GM19324 (cell line): ENCODE measurements around the gene STK17A.
"Not testable (repeated sequence)": the region's sequence is repeated elsewhere in the genome, so short reads cannot be mapped to it uniquely, and the experiment has no call there.

ENCODE experiments used
- ATAC-seq: cut with Tn5 transposase; IDR thresholded peaks from one replicate; pipeline ENCODE4 v1.9.1; 2021; ENCODE audit warnings: mild to moderate bottlenecking, moderate library complexity; ENCODE audit not compliant: unreplicated experiment, low FRiP score

Gene STK17A

DNA sequence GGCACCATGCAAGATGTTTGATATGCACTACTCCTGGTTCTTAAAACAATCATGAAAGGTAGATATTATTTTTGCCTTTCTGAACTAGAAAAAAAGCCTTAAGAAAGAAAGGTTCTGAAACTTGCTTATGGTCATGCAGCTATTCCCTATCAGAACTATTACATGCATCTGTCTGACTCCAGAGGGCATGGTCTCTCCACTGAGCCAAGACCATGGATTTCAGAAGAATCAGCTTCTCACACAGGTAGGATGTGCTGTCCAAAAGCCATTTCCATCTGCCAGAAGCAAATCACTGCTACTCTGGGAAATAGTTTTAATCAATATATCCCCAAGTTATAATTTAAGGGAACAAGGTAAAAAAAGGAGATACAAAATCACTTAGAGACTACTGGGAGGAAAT lies 69.5 kb downstream of the STK17A start:
- ATAC-seq = no peak

DNA sequence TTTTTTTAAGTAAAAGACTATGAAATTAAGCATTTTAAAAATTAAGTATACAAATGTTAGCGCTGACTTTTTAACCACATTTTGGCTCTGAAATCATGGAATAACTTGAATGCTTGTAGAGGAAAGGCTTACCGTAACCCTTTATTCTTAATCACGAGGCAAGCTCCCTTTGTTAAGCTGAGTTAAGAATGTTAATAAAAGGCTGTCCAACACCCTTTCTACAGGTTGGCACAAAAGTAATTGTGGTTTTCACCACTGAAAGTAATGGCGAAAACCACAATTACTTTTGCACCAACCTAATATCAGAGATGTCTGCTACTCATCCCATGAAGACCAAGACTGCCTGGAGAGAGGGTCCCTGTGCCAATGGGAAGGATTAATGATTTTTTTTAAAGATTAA lies 70.6 kb downstream of the STK17A start:
- ATAC-seq = no peak

DNA sequence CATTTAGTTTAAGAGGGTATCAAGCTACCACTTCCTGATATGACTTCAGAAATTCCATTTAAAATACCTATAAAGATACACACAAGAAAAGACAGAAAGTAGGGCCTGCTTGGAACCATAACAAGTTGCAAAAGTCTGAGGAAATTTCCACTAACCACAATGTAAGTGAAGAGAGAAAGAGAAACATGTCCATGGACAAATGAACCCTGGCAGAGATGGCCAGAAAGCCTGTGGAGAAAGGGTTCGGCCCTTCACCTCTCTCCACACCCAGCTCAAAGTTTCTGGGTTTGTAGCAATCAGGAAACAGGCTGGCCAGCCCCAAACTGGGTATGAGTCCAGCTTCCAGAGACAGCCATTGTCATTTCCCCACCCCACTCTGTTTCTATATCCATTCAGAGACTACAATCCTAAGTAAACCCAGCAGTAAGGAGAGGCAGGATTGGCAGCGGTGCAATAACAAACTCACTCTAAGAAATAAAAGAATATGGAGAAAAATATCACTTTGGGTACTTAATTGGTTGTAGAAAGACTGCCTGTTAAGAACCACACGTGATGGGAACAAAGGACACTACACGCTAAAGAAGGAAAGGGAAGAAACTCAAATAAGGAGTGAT lies 71.1 kb downstream of the STK17A start:
- ATAC-seq = no peak

DNA sequence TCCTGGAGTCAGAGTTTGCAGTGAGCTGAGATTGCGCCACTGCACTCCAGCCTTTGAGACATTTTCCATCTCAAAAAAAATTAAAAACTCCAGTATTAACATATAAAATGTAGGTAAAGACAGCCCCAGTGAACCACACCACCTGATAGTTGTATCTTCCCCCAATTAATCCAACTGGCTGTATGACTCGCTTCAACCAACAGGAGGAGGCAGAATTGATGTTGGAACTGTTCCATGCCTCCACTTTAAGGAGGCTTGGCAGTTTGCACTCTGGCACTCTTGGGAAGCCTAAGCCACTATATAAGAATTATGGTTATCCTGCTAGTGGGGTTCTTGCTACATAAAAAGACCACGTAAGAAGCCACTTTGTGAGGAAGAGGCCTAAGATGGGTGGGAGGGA lies 72.7 kb downstream of the STK17A start:
- no peak for ATAC-seq

DNA sequence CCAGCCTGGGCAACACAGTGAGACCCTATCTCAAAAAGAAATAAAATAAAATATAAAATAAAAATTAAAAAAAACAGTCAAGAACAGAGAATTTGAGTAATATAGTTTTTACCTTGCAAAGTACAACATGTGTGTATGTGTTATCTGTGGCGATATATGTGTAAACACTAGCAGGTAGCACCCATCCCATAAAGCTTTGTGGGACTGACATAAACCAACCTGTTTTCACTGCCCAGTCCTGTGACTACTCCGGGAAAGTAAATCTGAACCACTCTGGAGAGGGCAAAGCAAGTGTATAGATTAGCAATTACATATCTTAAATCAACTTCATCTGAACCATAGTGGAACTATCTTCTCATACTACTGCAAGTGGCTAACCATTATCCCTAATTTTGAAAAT lies 74.1 kb downstream of the STK17A start:
- no peak for ATAC-seq

DNA sequence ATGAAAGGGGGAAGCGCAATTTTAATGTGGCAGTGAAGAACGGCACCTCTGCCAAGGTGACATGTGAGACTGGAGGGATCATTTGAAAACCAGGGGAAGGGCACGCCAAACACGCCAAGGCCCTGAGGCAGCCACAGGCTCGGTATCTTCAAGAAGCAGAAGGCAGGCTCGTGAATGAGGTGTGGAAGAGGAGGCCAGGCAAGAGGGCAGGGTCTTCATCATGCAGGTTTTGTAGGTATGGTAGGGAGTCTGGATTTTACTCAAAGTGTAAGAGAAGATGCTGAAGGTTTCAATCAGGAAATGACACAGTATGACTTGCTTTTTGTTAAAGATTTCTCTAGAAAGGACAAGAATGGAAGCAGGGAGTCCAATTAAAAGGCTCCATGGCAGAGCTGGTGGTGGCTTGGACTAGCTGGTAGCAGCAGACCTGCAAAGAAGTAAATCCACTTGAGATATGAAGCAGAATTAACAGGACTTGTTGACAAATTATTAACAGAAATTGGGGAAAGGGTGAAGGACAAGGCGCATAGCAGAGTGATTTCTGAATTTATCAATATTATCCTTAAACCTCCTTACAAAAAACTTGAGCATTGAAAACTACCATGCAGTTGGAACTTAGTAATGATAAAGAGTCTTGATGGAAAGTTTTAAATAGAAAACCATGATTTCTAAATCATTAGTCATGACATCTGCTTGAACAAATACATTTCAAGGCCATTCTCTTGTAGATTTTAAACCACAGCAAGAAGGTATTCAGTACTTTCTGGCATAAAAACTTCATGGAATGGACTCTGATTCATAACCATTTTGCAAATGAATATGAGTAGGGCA lies 76.0 kb downstream of the STK17A start:
- ATAC-seq = peak; percentile 50

DNA sequence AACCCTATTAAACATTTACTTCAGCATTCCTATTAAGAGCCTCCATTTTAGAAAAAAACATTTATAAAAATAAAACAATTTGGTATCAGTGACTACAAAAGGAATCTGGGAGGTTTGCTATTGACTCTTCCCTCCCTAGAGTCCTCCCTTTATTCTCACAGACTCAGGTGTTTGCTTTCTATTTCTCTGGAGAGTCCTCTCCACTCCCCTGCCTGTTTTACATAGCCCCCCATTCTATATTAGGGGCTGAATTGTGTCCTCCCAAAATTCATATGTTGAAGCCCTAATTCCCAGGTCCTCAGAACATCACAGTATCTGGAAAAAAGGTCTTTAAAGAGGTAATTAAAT lies 76.6 kb downstream of the STK17A start:
- no peak for ATAC-seq

DNA sequence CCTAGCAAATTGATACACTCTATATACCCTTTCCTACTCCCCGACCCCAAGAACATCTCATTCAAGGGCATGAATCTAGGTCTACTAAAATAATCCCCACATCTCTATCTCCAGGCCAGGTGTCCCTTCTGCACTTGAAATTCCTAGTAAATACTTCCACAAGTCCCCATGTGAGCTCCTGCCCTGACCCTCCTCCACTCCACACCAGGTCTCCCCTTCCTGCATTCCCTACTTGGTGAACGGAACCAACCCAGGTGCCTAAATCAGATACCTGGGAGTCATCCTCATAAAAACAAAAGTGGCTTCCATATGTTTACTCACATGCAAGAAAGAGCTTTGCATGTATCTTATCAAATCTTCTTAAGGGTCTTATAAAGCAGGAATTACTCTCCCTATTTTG lies 77.2 kb downstream of the STK17A start:
- no peak for ATAC-seq

DNA sequence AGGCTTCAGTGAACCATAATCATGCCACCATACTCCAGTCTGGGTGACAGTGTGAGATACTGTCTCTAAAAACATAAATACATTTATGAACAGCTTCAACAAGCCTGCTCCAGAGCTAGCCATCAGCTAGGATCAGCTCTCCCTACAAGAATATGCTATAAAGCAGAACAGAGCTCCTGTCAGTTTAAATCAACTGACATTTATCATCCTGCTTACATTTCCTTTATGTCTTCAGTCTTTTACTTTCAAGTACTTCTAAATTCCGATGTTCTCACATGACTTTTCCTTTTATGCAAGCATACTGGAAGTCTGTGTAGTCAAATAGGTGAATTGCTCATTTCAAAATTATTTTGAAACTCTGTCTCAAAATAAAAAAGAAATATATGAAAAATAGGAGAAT lies 81.8 kb downstream of the STK17A start:
- no peak for ATAC-seq

DNA sequence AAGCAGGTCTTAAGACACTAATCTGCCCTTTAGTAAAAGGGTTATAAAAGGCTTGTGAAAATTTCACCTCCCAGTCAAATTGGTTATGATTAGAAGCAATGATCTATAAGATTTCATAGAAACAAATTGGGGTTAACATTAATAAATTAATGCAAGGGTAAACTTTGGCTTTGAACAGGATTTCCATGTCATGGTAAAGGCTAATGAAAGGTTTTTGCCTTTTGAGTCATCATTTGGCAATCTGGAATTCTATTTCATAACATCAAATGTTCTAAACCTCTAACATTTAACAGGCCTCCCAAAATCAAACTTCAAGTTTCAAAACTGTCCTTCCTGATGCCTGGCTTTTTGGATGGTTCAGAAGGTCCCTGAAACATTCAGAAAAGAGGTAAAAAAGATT lies 84.0 kb downstream of the STK17A start:
- no peak for ATAC-seq

DNA sequence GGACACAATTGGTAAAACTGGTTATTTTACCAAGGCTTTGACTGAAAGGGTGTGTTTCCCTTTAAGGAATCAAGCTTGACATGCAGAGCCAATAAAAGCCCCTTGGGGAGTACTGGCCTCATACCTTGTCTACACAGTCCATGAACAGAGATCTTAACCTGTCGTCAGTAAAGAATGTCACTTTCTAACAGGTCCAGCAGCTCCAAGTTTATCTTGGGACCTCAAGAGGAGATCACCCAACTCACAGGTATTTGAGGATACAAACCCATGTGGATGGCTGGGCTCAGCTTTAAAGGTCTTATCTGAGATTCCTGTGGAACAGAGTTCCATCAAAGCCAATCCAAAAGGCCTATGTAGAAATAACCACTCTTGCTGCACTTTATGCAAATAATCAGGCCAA lies 85.1 kb downstream of the STK17A start:
- ATAC-seq = no peak

DNA sequence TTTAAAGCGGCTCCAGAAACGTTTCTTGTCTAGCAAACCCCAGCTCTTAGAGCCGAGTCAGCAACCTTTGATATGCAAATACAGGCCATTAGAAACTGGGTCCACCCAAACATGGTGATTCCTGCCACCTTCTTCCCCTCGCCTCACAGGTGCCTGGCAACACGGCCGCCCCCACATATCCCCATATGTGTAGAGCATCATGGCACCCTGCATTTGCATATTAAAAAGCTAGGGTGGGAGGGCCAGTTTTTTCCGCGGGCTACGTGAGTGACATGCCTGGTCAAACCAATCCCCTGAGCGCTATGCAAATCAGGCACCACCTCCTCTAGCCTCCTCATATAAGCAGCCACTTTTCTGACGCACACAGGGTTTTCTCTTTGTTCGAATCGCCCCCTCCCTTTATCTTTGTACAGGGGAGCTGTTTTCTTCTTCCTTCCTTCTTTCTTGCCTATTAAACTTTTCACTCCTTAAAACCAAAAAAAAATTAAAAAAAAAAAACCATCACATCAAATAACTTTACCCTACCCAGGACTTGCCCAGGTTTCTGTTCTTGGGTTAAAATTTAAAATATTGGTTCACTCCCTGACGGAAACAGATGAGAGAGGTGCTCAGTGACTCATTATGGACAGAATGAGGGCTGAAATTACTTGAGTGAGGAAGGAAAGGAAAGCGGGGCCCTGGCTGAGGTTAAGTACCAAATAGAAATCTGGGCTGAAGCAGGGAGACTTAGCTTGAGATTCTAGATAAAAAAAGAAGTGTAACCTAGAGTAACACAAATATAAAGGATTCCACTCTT lies 86.6 kb downstream of the STK17A start:
- no peak for ATAC-seq

DNA sequence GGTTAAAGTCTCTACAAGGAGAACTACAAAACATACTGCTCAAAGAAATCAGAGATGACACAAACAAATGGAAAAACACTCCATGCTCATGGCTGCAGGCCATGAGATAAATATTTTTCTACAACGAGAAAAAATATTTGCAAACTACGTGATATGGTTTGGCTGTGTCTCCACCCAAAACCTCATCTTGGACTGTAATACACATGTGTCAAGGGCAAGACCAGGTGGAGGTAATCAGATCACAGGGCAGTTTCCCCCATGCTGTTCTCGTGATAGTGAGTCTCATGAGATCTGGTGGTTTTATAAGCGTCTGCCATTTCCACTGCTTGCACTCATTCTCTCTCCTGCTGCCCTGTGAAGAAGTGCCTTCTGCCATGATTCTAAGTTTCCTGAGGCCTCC lies 88.6 kb downstream of the STK17A start:
- no peak for ATAC-seq

DNA sequence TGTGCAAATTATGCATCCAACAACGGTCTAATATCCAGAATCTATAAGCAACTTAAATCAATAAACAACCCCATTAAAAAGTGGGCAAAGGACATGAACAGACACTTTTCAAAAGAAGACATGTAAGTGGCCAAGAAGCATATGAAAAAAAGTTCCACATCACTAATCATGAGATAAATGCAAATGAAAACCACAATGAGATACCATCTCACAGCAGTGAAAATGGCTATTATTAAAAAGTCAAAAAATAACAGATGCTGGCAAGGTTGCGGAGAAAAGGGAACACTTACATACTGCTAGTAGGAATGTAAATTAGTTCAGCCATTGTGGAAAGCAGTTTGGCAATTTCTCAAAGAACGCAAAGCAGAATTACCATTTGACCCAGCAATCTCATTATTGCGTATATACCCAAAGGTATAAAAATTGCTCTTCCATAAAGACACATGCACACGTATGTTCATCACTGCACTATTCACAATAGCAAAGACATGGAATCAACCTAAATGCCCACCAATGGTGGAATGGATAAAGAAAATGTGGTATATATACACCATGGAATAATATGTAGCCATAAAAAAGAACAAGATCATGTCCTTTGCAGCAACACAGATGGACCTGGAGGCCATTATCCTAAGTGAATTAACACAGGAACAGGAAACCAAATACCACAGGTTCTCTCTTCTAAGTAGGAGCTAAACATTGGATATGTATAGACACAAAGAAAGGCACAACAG lies 90.5 kb downstream of the STK17A start:
- not testable (repeated sequence) for ATAC-seq

DNA sequence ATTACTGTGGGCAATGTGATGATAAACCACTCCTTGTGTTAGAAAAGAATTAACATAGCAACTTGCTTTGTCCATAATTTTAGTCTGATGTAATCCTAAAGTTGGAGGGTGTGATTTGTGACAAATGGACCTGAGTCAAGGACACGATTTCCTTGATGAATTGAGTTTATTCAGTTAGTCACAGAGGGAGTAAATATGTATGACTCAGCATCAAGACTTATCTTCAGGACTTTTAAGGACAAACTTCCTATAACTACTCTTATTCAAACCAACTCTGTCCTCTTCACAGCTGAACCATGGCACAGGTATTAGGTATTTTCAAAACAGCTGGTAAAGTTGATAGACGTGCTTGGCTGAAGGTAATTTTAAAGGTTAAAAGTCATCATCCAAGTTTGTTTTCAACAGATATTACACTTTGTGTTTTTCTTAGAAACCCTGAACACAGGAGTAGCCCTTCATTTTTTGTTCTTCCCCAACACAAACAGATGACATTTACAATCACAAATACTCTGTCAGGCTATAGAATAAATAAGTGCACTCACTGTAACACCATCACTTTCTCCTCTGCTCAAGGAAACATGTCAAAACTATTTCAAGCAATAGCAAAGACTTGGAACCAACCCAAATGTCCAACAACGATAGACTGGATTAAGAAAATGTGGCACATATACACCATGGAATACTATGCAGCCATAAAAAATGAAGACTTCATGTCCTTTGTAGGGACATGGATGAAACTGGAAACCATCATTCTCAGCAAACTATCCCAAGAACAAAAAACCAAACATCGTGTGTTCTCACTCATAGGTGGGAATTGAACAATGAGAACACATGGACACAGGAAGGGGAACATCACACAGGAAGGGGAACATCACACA lies 91.9 kb downstream of the STK17A start:
- ATAC-seq = no peak
